ENCODE measurements around the gene COL26A1.
A peak's percentile ranks its signal among the peaks of the same experiment; 100 is the strongest.

The COL26A1 gene

DNA sequence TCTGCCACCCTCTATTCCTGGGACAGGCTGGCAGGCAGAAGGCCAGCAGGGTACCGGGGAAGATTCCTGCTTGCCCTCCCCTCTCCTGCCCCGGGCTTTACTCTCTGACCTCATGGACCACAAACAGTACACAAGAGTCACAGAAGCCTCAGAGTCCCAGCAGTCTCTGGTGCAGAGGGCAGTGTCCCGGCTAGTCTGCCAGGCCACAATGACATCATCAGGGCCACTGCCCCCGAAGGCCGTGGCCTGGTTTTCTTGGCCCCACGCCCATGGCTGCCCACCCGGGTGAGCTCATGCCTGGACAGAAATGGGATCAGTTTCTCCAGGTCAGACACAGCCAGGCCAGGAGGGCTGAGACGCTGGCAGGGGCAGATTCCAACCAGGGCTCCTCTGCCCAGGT, 174.5 kb downstream of the COL26A1 start:
- no peak for DNase-seq

DNA sequence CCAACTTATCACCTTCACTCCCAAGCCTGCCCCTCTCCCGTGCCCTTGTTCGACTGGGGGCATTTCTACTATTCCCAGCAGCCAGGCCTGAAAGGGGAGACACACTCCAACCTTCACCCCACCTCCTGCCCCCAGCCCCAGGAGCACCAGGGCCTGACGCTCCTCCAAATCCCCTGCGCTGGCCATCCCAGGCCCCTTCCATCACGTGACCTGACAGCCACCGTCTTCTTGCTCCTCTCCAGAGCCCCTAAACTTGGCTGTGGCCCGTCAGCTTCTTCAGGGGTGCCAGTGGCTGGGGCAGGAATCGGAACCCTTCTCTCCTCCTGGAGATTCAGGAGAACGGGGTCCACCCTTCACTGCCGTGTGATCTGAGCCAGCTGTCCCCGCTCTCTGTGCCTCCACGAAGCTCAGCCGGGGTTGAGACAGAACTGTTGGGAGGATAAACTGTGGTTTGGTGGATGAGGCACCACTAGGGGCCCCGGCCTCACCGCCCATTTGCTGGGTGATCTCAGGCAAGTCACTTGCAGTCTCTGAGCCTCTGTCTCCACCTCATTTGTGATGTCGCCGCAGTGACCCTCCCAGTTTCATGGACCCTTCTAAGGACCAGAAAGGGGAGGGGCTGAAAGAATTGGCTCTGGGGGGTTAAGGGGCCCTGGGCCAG, 175.4 kb downstream of the COL26A1 start:
- DNase-seq: no peak

DNA sequence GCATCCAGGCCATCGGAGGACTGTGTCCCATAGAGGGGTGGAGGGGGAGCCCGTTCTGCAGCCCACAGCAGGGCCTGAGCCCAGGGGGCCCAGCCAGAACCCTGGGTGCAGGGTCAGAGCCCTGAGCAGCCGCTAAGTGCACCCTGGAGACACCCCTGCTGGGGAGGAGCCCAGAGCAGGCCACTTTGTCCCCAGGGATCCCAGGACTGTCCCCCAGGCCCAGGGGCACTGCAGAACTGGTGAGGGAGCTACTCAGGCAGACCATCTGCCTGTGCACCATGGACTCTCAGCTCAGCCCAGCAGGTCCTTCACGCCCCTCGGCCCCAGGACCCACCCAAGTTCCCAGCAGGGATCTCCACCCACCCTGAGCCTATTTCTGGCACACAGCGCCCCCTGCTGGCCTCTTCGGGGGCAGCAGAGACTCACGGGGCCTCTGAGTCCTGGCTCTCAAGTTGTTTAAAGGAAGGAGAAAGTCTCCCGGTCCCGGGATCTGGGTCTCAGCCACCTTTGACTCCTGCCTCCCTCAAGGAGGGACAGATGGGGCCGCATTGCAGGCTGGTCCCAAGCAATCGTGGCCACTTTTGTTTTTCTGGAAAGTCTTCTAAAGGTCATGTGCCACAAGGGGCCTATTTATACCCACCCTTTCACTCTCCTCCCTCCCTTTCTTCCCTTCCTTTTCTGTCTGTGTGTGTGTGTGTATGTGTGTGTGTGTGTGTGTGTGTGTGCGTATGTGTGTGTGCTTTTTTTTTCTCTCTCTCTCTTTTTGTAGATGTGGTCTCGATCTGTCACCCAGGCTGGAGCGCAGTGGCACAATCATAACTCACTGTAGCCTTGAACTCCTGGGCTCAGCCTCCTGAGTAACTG, 176.2 kb downstream of the COL26A1 start:
- DNase-seq: no peak

DNA sequence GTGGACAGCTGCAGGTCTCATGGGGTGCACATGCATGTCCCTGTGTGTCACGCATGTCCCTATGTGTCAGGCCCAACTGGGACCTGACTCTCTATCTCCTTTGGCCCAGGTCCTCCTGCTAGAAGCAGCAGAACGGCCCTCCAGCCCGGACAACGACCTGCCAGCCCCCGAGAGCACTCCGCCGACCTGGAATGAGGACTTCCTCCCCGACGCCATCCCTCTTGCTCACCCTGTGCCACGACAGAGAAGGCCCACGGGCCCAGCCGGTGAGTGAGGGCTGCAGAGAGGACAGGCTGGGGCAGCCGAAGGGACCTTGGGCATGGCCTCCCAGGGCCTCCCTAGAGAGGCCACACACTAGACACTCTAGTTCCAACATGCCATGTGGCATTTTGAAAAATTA, 177.1 kb downstream of the COL26A1 start:
- no peak for DNase-seq

DNA sequence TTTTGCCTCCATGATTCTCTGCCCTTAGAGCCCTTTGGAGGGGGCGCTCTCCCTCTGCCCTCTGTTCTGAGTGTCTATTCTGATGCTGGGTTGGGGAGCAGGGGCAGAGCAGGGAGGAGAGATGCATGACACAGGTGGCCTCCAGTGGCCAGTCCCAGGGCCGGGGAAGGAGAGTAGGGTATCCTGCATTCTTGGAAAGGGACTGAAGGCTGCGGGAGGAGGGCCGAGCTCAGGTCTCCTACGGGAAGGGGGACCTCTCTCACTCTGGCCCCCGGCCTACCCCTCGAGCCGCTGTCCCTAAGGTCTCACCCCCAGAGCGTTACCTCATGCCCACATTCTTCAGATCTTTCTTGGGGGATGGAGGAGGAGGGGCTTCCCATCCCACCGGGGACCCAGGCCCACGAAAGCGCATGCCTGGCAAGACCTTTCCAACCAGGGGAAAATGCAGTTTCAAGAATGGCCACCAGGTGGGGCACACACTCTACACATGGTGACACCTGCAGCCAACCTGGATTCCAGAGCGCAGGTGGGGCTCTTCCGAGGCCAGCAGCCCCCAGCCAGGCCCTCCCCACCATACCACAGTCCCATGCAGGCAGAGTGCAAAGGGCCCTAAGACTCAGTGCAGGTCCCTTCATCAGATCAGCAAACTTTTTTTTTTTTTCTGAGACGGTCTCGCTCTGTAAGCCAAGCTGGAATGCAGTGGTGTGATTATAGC, 180.0 kb downstream of the COL26A1 start:
- DNase-seq: peak; percentile 14

DNA sequence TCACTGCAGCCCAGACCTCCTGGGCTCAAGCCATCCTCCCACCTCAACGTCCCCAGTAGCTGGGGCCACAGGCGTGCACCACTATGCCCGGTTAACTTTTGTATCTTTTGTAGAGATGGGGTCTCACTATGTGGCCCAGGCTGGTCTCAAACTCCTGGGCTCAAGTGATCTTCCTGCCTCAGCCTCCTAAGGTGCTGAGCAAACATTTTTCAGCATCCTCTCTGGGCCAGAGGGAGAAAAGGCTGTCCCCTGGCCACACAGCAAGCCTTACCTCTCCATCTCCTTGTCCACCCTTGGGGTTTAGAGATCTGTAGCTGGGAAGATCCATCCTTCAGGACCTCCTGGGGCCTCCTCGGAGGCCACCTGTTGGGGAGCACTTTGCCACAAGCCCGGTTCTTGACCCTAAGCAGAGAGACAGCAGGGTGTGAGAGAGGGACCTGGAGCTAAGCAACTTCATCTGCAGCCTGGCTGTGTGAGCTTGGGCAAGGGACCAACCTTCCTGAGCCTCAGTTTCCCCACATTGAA, 180.6 kb downstream of the COL26A1 start:
- DNase-seq: no peak

DNA sequence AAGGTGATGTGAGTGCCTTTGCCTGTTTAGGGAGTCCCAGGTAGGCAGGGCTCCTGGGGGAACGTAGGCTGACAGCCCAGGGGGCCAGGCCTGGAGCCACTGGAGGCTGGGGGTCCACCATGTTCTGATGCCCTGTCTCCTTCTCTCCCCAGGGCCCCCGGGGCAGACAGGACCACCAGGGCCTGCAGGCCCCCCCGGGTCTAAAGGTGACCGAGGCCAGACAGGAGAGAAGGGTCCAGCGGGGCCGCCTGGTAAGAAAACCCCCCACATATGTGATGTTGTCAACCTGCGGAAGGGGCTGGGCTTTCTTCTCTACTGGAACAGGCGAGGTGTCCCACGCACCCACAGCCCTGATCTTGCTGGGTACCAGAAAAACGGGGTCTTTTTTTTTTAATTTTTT, 181.2 kb downstream of the COL26A1 start:
- no peak for DNase-seq

DNA sequence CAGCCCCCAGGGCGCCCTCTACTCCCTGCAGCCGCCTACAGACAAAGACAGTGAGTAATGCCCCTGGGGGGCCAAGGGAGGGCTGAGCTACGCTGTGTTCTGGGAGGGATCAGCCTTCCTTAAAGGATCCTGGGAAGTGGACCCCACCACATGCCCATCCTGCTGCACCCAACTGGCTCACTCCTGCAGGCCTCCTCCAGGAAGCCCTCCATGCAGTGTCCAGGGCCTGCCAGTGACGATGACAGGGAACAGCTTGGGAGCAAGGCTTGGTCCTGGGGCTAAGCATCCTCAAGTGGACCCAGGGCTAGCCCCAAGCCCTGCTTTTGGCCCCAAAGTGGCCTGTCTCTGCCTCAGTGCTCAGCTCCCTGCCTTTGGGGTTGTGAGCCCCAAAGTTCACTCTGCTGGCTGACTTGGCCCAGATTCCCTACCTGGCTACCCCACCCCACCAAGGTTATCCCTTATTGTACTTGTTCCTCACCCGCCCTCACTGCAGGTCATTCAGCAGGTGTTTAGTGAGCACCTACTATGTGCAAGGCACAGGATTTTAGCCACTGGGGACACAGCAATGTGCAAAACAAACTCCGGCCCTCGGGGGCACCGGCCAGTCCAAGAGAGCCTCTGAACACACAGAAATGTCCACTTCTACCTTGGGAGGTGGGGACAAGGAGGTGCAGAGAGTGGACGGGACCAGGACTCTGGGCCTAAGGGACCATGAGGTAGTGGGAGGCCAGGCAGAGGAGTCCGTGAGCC, 182.9 kb downstream of the COL26A1 start:
- DNase-seq: no peak

DNA sequence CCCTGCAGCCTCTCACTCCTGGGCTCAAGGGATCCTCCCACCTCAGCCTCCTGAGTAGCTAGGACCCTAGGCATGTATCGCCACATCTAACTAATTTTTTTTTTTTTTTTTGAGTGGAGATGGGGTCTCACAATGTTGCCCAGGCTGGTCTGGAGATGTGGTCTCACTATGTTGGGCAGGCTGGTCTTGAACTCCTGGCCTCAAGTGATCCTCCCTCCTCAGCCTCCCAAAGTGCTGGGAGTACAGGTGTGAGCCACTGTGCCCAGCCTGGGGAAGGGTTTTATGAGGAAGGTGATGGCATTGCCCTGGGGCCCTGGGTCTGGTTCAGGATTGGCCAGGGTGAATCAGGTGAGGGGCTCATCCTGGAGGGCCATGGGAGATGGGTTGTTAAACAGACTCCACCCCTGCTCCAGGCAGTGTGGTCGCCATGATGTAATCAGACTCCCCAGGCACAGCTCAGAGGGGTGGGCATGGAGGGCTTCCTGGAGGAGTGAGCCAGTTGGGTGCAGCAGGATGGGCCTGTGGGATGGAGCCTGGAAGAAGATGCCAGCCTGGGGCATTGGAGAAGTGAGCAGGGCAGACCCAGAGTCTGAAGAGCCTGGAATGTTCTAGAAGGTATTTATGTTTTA, 183.7 kb downstream of the COL26A1 start:
- DNase-seq: no peak

DNA sequence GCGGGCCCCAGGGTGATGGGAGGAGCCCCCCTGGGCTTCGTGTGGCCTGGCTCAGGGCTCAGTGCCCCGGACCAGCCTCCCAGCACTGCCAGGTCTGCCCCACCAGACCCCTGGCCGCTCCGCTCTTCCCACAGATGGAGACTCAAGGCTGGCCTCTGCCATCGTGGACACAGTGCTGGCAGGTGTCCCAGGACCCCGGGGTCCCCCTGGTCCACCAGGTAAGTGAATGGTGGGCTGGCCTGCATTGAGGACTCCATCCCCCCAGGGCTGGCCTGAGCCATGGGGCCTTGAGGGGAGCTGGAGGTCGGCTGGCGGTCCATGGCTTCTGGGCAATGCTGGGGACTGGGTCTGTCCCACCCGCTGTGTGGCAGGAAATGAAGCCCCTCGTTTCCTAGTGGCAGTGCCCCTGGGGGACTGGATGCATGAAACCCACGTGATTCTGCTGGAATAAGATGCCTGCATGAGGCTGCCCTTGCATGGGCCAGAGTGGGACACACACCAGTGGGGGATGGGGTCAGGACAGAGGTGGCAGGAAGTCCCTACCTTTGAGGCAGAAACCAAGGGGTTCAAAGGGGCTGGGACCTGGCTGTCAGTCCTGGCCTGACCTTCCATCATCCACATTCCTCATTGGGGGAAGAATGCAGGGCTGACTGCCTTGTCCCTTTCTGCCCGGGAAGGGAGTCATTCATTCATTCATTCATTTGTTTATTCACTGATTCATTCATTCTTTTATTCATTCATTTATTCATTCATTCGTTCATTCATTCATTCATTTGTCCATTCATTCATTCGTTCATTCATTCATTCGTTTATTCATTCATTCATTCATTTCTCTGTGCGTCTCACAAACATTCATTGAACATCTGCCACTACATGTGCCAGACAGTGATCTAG, 184.6 kb downstream of the COL26A1 start:
- DNase-seq: no peak

DNA sequence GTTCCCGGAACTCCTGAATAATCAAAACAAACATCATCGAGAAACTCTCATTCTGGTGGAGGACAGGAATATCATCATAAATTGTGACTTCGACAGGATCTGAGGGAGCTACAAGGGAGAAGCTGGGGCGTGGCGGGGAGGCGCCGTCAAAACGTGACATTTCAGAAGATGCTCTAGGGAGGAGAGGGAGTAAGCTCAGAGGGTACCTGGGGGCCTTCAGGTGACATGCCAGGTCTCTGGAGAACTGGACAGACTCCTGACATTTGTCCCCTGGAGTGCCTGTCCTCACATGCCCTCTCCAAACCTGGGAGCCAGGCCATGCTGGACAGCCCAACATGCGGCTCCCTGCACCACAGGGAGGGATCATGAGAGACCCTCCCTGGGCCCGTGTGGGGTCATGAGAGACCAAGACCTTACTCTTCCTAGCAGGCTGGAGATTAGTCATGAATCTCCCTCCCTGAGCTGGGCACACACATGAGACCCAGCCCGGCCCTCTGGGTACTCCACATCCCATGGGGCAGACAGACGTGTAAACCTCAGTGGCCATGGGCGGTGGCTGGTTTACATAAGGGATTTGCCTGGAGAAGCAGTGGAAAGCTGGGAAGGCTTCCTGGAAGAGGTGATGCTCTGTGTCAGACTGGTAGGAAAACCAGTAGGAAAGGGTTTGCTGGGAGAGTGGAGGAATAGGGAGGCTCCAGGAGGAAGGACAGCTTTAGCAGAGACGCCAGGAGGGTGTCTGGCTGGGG, 185.4 kb downstream of the COL26A1 start:
- no peak for DNase-seq

DNA sequence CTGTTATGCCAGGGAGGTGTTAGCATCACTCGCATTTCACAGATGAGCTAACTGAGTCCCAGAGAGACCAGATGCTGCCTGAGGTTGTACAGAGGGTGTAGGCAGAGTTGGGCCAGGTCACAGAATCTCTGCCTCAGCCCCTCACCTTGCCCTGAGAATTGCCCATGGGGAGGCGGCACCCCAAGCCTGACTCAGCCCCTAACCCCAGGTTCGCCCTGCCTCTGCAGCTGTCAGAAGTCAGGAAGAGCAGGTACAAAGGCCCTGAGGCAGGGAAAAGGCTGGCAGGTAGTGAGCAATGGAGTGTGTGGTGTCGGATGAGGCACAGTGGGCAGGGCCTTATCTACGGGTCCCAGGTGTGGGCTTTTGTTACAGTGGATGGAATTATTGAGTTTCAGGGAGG, 187.1 kb downstream of the COL26A1 start:
- DNase-seq: no peak

DNA sequence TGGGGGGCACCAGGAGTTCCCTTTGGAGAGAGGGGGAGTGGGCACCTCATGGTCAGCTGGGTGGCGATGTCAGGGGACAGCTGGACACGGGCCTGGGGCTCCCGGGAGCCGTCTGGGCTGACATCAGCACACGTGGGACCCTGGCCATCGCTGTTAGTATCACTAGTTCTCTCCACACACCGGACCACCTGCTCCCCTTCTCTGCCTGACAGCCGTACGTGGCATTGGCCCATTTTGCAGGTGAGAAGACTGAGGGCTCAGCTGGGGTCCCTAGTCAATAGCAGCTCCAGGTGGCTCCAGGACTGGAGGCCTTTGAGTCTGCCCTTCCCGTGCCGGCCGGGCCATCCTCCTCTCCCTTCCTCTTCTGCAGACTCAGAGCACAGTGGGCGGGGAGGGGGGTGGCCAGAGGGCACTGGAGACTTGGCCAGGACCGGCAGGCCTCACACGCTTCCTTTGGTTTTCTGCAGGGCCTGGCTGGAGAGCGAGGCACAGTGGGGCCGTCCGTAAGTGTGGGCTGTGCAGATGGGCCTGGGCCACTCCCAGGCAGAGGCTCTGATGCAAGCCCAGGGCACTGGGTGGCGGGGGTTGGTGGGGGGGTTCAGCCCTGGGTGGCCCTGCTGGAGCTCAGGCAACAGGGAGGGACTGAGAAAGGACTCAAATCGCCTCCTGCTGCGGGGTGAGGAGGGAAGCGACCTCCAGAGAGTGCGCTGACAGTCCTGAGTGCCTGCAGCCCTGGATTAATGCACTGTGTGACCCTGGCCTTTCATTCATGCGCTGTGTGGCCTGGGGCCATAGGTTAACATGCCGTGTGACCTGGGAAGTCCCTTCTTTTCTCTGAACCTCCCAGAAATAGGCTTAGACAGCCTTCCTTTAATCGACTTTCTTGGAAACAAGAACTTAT, 188.2 kb downstream of the COL26A1 start:
- no peak for DNase-seq

DNA sequence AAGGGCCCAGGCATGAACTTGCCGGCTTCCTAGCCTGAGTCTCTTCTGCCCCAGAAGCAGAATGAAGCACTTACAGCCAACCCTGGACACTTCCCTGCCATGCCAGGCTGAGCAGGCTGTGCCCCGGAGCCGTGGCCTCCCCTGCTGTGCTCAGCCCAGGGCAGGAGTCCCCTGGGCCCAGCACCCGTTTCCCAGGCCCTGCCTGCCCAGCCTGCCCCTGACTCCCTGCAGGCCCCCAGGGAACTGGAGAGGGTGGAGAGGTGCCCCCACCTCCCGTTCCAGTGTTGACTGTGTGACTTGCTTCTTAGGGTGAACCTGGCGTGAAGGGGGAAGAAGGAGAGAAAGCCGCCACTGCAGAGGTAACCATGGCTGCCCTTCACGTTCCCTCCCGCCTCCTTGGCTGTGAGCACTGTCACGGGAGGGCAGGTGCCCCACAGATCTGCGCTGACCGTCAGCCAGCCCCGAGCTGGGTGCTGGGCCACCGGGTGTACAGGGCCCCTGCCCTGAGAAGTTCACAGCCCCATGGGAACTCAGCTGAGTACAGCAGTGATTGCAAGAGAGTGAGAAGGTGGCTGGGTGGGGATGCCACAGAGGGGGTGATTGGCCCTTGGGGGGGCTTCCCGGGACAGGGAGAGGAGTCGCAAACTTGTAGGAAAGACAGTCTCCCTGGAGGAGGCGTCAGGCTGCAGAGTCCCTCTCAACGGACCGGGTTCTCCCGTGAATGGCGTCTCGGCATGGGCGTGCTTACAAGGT, 190.5 kb downstream of the COL26A1 start:
- no peak for DNase-seq

DNA sequence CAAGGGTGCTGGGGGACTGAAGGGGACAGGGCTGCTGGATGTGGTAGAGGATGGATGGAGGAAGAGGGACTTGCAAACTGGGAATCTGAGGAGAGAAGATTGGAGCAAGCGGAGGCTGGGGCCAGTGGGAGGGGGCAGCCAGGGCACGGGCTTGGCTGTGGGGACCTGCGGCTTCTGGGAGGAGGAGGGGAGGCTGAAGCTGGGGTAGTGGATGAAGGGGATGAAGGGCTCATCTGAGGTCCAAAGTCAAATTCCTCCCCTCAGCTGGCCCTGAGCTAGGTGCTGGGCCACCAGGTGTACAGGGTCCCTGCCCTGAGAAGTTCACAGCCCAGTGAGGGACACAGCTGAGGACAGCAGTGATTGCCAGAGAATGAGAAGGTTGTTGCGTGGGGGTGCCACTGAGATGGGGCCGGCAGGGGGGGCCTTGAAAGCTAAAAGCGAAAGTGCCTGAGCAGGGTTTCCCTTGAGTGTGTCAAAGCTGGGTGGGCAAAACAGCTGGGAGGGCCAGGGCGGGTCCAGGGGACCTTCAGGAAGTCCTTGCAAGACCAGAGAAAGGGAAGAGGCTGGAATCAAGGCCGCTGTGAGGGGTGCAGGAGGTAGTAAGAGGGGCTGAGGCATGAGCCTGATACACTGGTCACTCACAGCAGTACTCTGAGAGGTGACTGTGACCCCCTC, 191.2 kb downstream of the COL26A1 start:
- no peak for DNase-seq

DNA sequence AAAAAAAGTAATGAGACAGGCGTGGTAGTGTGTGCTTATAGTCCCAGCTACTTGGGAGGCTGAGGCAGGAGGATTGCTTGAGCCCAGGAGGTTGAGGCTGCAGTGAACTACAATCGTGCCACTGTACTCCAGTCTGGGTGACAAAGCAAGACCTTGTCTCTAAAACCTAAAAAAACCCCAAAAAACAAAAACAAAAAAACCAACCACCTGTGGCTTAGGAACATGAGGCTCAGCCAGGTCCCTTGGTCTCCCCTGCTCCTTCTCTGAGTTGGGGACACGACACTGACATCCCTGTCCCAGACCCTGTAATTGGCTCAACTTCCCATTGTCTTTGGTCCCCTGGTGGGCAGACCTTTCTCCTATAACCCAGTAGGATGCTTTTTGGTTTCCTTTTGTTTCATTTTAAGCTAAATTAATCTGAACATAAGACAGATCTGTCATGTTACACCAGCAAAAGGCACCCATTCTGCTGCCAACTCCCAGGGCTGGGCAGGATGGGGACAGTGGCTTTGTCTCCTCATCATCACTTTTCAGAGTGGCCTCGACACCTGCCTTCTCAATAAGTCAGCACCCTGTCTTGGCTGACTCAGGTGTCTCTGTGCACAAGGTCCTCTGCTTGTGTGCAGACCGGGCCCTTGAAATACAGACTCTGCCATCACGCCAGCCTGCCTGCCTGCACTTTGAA, 192.1 kb downstream of the COL26A1 start:
- DNase-seq: no peak

DNA sequence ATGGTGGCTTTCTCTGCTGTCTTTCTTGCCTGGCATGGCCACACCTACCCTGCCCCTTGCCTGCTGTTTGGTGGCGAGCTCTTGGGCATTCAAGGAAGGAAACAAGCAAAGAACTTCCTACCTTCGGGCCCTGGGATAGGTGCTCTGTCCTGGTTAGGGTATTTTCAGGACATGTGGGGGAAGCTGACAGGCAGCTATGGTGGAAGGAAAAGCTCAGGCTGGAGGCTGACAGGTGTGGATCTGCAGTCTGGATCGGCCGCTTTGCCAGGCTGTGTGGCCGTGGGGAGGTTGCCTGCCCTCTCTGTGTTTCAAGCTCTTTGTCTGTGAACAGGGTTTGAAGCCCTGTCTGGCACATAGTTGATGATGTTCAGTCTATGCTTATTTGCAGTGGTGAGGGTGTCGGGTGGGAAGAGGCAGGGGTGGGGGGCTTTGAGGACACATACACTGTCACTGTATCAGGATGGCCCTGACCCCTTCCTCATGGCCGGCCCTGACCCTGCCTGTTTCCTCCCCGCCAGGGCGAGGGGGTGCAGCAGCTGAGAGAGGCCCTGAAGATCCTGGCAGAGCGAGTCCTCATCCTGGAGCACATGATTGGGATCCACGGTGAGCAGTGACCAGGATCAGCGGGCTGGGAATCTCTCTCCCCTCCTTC, 192.7 kb downstream of the COL26A1 start:
- no peak for DNase-seq
